Sigmoid colon (tissue), 4 donors: ENCODE measurements around the gene RANBP17.

Experiments used
- CTCF ChIP-seq, 4 experiments: fragments of 450-650 bp in 3 of 4; fragments of 200-600 bp in 1 of 4; IDR thresholded peaks; one replicate each; pipeline ENCODE4 v1.5.1; 2016 to 2019; ENCODE audit warnings: antibody characterized with exemption in 4 of 4, mild to moderate bottlenecking in 3 of 4, moderate library complexity in 2 of 4
- EP300 ChIP-seq, 4 donors: sonication (generic); formaldehyde crosslinking; IDR thresholded peaks; one replicate each; pipeline ENCODE4 v1.6.1; 2017; ENCODE audit warnings: antibody characterized with exemption in 4 of 4
- POLR2A ChIP-seq, 2 donors: fragments of 450-650 bp; IDR thresholded peaks; one replicate each; pipeline ENCODE4 v1.6.1; 2016; ENCODE audit warnings: antibody characterized with exemption in 2 of 2, mild to moderate bottlenecking in 2 of 2, moderate library complexity in 2 of 2
- POLR2AphosphoS5 ChIP-seq, 4 donors: sonication (generic); formaldehyde crosslinking; IDR thresholded peaks; one replicate each; pipeline ENCODE4 v1.6.1; 2017; ENCODE audit warnings: antibody characterized with exemption in 4 of 4

GRCh38 chr5:171137768-171138525, 276.1 kb downstream of the RANBP17 start:
- no peak for TF ChIP-seq CTCF (IDR thresholded peaks at IDR 0.05)
- no peak for TF ChIP-seq POLR2AphosphoS5 (IDR thresholded peaks at IDR 0.05)
- no peak for TF ChIP-seq POLR2A (IDR thresholded peaks at IDR 0.05)
- TF ChIP-seq EP300 (IDR thresholded peaks at IDR 0.05), result no peak
